Measurements from ENCODE around the gene VDAC2.
"Not testable (repeated sequence)": the region's sequence is repeated elsewhere in the genome, so short reads cannot be mapped to it uniquely, and the experiment has no call there.

Gene VDAC2

GRCh38 chr10:75199949-75200348 is 10.6 kb upstream of the VDAC2 start:
- not testable (repeated sequence) for DNase-seq (ENCODE audit: low spot score)

- DNase-seq (ENCODE audit: low spot score): no peak
Observed at GRCh38 chr10:75201793-75202307, 8.7 kb upstream of the VDAC2 start.

DNA sequence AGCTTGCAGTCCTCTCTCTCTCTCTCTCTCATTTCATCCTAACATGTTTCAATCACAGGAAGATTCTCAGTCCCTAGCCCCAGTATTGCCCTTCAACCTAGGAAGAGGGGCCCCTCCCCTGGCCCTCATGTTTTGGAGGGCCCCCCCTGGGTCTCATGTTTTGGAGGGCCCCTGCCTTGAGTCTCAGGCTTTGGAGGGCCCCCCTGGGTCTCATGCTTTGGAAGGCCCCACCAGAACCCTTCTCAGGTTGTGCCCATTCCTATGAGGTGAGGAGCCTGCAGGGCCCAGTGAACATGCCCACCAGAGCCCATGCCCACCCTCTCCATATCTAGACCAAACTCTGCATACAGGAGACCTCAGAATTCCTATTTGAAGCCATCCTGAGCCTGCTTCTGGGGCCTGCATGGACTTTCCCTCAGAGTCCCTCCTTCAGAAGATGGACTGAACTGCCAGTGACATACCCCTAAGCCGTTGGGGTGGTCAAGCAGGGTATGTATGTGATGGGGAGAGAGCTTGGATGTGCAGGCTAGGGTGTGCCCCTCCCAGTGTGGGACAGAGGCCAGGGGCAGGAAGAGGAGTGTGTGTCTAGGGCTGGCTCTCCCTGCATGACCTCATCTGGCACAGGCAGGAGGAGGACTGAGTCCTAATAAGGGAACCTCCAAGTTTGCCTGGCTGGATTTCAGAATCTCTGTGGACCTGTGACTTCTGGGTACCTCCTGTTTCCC is 8.1 kb upstream of the VDAC2 start:
- DNase-seq (ENCODE audit: low spot score): peak; percentile 90

DNA sequence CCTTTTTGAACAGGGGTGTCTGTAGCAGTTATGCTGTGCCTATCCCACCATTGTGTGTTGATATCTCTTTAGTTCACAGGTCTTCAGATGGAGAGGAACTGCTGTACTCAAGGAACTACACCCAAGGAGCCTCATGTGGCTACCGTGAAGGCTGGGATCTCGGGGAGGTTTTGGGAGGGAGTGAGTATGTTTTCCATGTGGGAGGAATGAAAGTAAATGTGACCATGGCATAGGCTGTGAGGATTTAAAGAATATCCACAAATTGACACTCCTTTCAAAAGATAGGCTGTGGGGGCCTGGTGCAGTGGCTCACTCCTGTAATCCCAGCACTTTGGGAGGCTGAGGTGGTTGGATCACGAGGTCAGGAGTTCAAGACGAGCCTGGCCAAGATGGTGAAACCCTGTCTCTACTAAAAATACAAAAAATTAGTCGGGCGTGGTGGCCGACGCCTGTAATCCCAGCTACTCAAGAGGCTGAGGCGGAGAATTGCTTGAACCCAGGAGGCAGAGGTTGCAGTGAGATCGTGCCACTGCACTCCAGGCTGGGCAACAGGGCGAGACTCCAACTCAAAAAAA is 7.5 kb upstream of the VDAC2 start:
- DNase-seq (ENCODE audit: low spot score): not testable (repeated sequence)

GRCh38 chr10:75203724-75204123 is 6.9 kb upstream of the VDAC2 start:
- no peak for DNase-seq (ENCODE audit: low spot score)

GRCh38 chr10:75205908-75206307 is 4.7 kb upstream of the VDAC2 start:
- no peak for DNase-seq (ENCODE audit: low spot score)

DNA sequence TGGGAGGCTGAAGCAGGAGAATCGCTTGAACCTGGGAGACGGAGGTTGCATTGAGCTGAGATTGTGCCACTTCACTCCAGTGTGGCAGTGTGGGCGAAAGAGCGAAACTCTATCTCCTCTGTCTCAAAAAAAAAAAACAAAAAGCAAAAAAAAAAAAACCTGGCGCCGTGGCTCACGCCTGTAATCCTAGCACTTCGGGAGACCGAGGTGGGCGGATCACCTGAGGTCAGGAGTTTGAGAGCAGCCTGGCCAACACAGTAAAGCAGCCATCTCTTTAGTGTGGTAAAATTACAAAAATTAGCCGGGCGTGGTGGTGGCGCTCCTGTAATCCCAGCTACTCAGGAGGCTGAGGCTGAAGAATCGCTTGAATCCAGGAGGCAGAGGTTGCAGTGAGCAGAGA is 4.0 kb upstream of the VDAC2 start:
- DNase-seq (ENCODE audit: low spot score): not testable (repeated sequence)

- no peak for DNase-seq (ENCODE audit: low spot score)
Observed at GRCh38 chr10:75207079-75207856, 3.3 kb upstream of the VDAC2 start.

DNA sequence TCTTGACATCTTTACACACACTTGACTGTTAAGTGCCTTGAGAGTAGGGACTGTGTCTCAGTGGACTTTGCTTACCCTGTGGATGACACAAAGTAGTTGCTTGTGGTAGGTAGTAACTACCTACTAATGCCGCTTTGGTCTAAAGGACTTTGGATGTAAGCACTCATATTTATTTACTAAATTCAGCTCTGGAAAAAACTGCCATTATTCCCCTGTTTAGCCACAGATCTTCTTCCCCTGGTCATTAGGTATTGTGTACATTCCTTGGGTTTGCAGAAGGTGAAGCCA is 2.8 kb upstream of the VDAC2 start:
- DNase-seq (ENCODE audit: low spot score): no peak

GRCh38 chr10:75208181-75208580 is 2.4 kb upstream of the VDAC2 start:
- peak; percentile 55 for DNase-seq (ENCODE audit: low spot score)

- no peak for DNase-seq (ENCODE audit: low spot score)
Observed at GRCh38 chr10:75209086-75209920, 1.3 kb upstream of the VDAC2 start.

- peak; percentile 77 for DNase-seq (ENCODE audit: low spot score)
Observed at GRCh38 chr10:75209921-75210281, 695 bp upstream of the VDAC2 start.

GRCh38 chr10:75211007-75211691 is 553 bp downstream of the VDAC2 start:
- peak; percentile 54 for DNase-seq (ENCODE audit: low spot score)

- no peak for DNase-seq (ENCODE audit: low spot score)
Observed at GRCh38 chr10:75212343-75212742, 1.7 kb downstream of the VDAC2 start.

DNA sequence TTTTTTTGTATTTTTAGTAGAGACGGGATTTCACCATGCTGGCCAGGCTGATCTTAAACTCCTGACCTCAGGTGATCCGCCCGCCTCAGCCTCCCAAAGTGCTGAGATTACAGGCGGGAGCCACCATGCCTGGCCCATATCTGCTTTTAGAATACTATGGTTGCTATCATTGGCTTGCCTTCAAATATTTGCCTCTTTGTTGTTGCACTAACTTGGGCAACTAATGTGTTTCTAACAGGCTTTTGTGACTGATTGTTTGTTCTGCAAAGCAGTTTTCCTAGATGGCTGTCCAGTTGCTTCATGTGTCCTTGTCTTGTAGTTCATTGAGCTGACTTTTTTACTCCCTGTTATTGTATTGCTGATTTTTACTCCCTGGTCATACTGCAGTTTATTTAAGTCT is 9.7 kb downstream of the VDAC2 start:
- no peak for DNase-seq (ENCODE audit: low spot score)

- not testable (repeated sequence) for DNase-seq (ENCODE audit: low spot score)
Observed at GRCh38 chr10:75221492-75221891, 10.9 kb downstream of the VDAC2 start.

- DNase-seq (ENCODE audit: low spot score): no peak
Observed at GRCh38 chr10:75223507-75223906, 12.9 kb downstream of the VDAC2 start.

DNA sequence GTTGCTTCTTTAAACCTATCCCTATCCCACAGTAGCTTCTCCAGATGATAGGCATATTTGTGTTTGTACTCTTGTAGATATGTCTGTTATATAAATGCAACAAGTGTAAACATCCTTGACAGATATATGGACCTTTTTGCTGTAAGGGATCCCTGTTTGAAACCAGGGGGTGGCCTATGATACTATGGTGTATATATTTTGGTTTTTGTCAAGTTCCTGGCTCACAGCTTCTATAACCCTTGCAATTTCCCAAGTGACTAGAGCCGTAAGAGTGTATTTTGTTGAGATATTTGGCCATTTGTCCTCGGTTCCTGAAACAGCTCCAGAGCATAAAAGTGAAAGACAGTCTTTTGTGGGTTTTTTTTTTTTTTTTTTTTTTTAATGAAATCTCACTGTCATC is 15.5 kb downstream of the VDAC2 start:
- no peak for DNase-seq (ENCODE audit: low spot score)

- DNase-seq (ENCODE audit: low spot score): no peak
Observed at GRCh38 chr10:75226656-75227055, 16.1 kb downstream of the VDAC2 start.

GRCh38 chr10:75228278-75228677 is 17.7 kb downstream of the VDAC2 start:
- DNase-seq (ENCODE audit: low spot score): no peak

DNA sequence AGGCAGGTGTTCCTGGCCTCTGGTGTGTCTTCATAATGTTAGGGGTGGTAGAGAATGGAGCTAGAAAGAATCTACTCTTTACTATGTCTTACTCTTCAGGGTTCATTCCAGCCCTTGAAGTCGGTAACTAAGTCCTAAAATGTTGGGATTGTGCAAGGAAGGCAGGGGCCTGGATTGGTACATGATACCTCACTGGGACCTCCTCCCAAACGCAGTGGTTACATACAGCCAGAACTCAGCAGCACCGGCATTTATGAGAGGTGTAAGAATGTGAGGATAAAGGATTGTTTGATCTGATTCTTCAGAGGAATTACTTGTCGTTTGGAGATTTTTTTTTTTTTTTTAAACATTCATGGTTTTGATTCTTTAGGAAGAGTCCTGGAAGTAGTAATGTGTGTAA is 18.2 kb downstream of the VDAC2 start:
- no peak for DNase-seq (ENCODE audit: low spot score)

- DNase-seq (ENCODE audit: low spot score): no peak
Observed at GRCh38 chr10:75229971-75230370, 19.4 kb downstream of the VDAC2 start.
